Stimulated activated CD8-positive, alpha-beta memory T cell treated with anti-CD3 and anti-CD28 coated beads, Interleukin-7, amount 100 ng/mL, for 1 hour (primary cell): Measurements from ENCODE around the gene CDH9.
"Not testable (repeated sequence)": the region's sequence is repeated elsewhere in the genome, so short reads cannot be mapped to it uniquely, and the experiment has no call there.

Source experiments
- DNase-seq, 2 donors: peaks; one replicate each; pipeline ENCODE4 v3.0.0-alpha.2; 2020; ENCODE audit warnings: low read depth in 2 of 2

The CDH9 gene

GRCh38 chr5:26955161-26955560 is 83.2 kb downstream of the CDH9 start:
- no peak for DNase-seq

GRCh38 chr5:26948921-26949320 is 89.5 kb downstream of the CDH9 start:
- DNase-seq, result no peak

- DNase-seq, result no peak
Measured at GRCh38 chr5:26945901-26946300, 92.5 kb downstream of the CDH9 start.

GRCh38 chr5:26942481-26942880 is 95.9 kb downstream of the CDH9 start:
- no peak for DNase-seq

GRCh38 chr5:26940994-26941393 is 97.4 kb downstream of the CDH9 start:
- DNase-seq, result no peak

- DNase-seq, result no peak
Measured at GRCh38 chr5:26932238-26932637, 106.1 kb downstream of the CDH9 start.

- DNase-seq, result no peak
Measured at GRCh38 chr5:26921439-26921838, 116.9 kb downstream of the CDH9 start.

- DNase-seq, result no peak
Measured at GRCh38 chr5:26903469-26903868, 134.9 kb downstream of the CDH9 start.

GRCh38 chr5:26894719-26895263 is 143.6 kb downstream of the CDH9 start:
- no peak for DNase-seq

GRCh38 chr5:26893078-26893477 is 145.3 kb downstream of the CDH9 start:
- no peak for DNase-seq

GRCh38 chr5:26889815-26890214 is 148.6 kb downstream of the CDH9 start:
- DNase-seq, result no peak

- DNase-seq, result no peak
Measured at GRCh38 chr5:26884481-26884880, 153.9 kb downstream of the CDH9 start.

- DNase-seq, result no peak
Measured at GRCh38 chr5:26883375-26883774, 155.0 kb downstream of the CDH9 start.

GRCh38 chr5:26881901-26882300 is 156.5 kb downstream of the CDH9 start:
- DNase-seq, result no peak

- DNase-seq, result no peak
Measured at GRCh38 chr5:26877154-26877553, 161.2 kb downstream of the CDH9 start.

GRCh38 chr5:26872337-26872736 is 166.0 kb downstream of the CDH9 start:
- DNase-seq, result no peak

- no peak for DNase-seq
Measured at GRCh38 chr5:26869781-26870180, 168.6 kb downstream of the CDH9 start.

GRCh38 chr5:26868504-26868903 is 169.9 kb downstream of the CDH9 start:
- no peak for DNase-seq

- no peak for DNase-seq
Measured at GRCh38 chr5:26864061-26864460, 174.3 kb downstream of the CDH9 start.

GRCh38 chr5:26856238-26856637 is 182.1 kb downstream of the CDH9 start:
- DNase-seq, result no peak

- not testable (repeated sequence) for DNase-seq
Measured at GRCh38 chr5:26852450-26852849, 185.9 kb downstream of the CDH9 start.

- no peak for DNase-seq
Measured at GRCh38 chr5:26847041-26847736, 191.2 kb downstream of the CDH9 start.

- DNase-seq, result no peak
Measured at GRCh38 chr5:26843677-26844076, 194.7 kb downstream of the CDH9 start.

GRCh38 chr5:26833596-26833995 is 204.8 kb downstream of the CDH9 start:
- DNase-seq, result no peak
